ENCODE results near the gene PRKAG2.

The PRKAG2 gene

GRCh38 chr7:151629713-151630272 is 247.1 kb downstream of the PRKAG2 start:
- H3K4me3 ChIP-seq = peak overlapping the region; percentile 70
- 0 out of 2 replicates have a peak, but pooled peaks cover 3% of the 10 kb centered on the region for H3K9me3 ChIP-seq (ENCODE audit: low read depth, low read length)
- TF ChIP-seq POLR2AphosphoS5 (IDR thresholded peaks at IDR 0.05; ENCODE audit: borderline replicate concordance, low read depth, low read length) (no peak), FOXP2 (optimal IDR thresholded peaks at IDR 0.05; ENCODE audit: control extremely low read depth, extremely low read length, insufficient read depth) (no peak), EZH2 (IDR thresholded peaks at IDR 0.05) (no peak)
- no peaks in the 10 kb centered on the region for H3K36me3 ChIP-seq (ENCODE audit: insufficient read depth, low read length)
- no peak for DNase-seq (ENCODE audit: low read depth, low spot score)
- peak overlapping the region; percentile 60; the same call in 1 of the 2 replicates for H3K27ac ChIP-seq
- no peak overlapping the region for H3K9ac ChIP-seq (ENCODE audit: insufficient read length)

GRCh38 chr7:151628846-151629604 is 247.9 kb downstream of the PRKAG2 start:
- H3K9me3 ChIP-seq (ENCODE audit: low read depth, low read length) = 0 out of 2 replicates have a peak, but pooled peaks cover 3% of the 10 kb centered on the region
- H3K9ac ChIP-seq (ENCODE audit: insufficient read length) = peak overlapping the region; percentile 56
- H3K36me3 ChIP-seq (ENCODE audit: insufficient read depth, low read length) = no peaks in the 10 kb centered on the region
- H3K27ac ChIP-seq = peak overlapping the region; percentile 72
- TF ChIP-seq FOXP2 (optimal IDR thresholded peaks at IDR 0.05; ENCODE audit: control extremely low read depth, extremely low read length, insufficient read depth) = no peak
- no peak for TF ChIP-seq EZH2 (IDR thresholded peaks at IDR 0.05)
- peak; percentile 84 for DNase-seq (ENCODE audit: low read depth, low spot score)
- peak overlapping the region; percentile 70 for H3K4me3 ChIP-seq

GRCh38 chr7:151626422-151627115 is 250.3 kb downstream of the PRKAG2 start:
- Histone ChIP-seq H3K36me3 (ENCODE audit: insufficient read depth, low read length) (no peaks in the 10 kb centered on the region), H3K27ac (no peak overlapping the region), H3K9me3 (ENCODE audit: low read depth, low read length) (no peaks in the 10 kb centered on the region), H3K9ac (ENCODE audit: insufficient read length) (no peak overlapping the region), H3K4me3 (no peak overlapping the region)
- no peak for TF ChIP-seq POLR2AphosphoS5 (IDR thresholded peaks at IDR 0.05; ENCODE audit: borderline replicate concordance, low read depth, low read length)
- no peak for TF ChIP-seq FOXP2 (optimal IDR thresholded peaks at IDR 0.05; ENCODE audit: control extremely low read depth, extremely low read length, insufficient read depth)
- no peak for DNase-seq (ENCODE audit: low read depth, low spot score)

GRCh38 chr7:151625606-151626005 is 251.3 kb downstream of the PRKAG2 start:
- TF ChIP-seq FOXP2 (optimal IDR thresholded peaks at IDR 0.05; ENCODE audit: control extremely low read depth, extremely low read length, insufficient read depth) (no peak), POLR2AphosphoS5 (IDR thresholded peaks at IDR 0.05; ENCODE audit: borderline replicate concordance, low read depth, low read length) (no peak), EZH2 (IDR thresholded peaks at IDR 0.05) (no peak)
- Histone ChIP-seq H3K4me3 (no peak overlapping the region), H3K27ac (no peak overlapping the region), H3K9me3 (ENCODE audit: low read depth, low read length) (no peaks in the 10 kb centered on the region), H3K9ac (ENCODE audit: insufficient read length) (no peak overlapping the region), H3K36me3 (ENCODE audit: insufficient read depth, low read length) (no peaks in the 10 kb centered on the region)
- no peak for DNase-seq (ENCODE audit: low read depth, low spot score)

- DNase-seq (ENCODE audit: low read depth, low spot score) = no peak
- no peak for TF ChIP-seq FOXP2 (optimal IDR thresholded peaks at IDR 0.05; ENCODE audit: control extremely low read depth, extremely low read length, insufficient read depth)
- no peak for TF ChIP-seq EZH2 (IDR thresholded peaks at IDR 0.05)
- TF ChIP-seq POLR2AphosphoS5 (IDR thresholded peaks at IDR 0.05; ENCODE audit: borderline replicate concordance, low read depth, low read length) = no peak
- no peak overlapping the region for H3K9ac ChIP-seq (ENCODE audit: insufficient read length)
- H3K27ac ChIP-seq = no peak overlapping the region
- no peak overlapping the region for H3K4me3 ChIP-seq
- H3K36me3 ChIP-seq (ENCODE audit: insufficient read depth, low read length) = no peaks in the 10 kb centered on the region
- H3K9me3 ChIP-seq (ENCODE audit: low read depth, low read length) = no peaks in the 10 kb centered on the region
Observed at GRCh38 chr7:151624246-151624928, 252.5 kb downstream of the PRKAG2 start.

- Histone ChIP-seq H3K27ac (no peak overlapping the region), H3K4me3 (no peak overlapping the region), H3K9me3 (ENCODE audit: low read depth, low read length) (no peaks in the 10 kb centered on the region), H3K36me3 (ENCODE audit: insufficient read depth, low read length) (no peaks in the 10 kb centered on the region), H3K9ac (ENCODE audit: insufficient read length) (no peak overlapping the region)
- DNase-seq (ENCODE audit: low read depth, low spot score) = no peak
- TF ChIP-seq POLR2AphosphoS5 (IDR thresholded peaks at IDR 0.05; ENCODE audit: borderline replicate concordance, low read depth, low read length) (no peak), EZH2 (IDR thresholded peaks at IDR 0.05) (no peak), FOXP2 (optimal IDR thresholded peaks at IDR 0.05; ENCODE audit: control extremely low read depth, extremely low read length, insufficient read depth) (no peak)
Observed at GRCh38 chr7:151623766-151624165, 253.1 kb downstream of the PRKAG2 start.

GRCh38 chr7:151621961-151622360 is 255.0 kb downstream of the PRKAG2 start:
- Histone ChIP-seq H3K9me3 (ENCODE audit: low read depth, low read length) (no peaks in the 10 kb centered on the region), H3K27ac (no peak overlapping the region), H3K9ac (ENCODE audit: insufficient read length) (no peak overlapping the region), H3K4me3 (no peak overlapping the region), H3K36me3 (ENCODE audit: insufficient read depth, low read length) (no peaks in the 10 kb centered on the region)
- no peak for DNase-seq (ENCODE audit: low read depth, low spot score)
- TF ChIP-seq POLR2AphosphoS5 (IDR thresholded peaks at IDR 0.05; ENCODE audit: borderline replicate concordance, low read depth, low read length) = no peak
- TF ChIP-seq FOXP2 (optimal IDR thresholded peaks at IDR 0.05; ENCODE audit: control extremely low read depth, extremely low read length, insufficient read depth) = no peak
- TF ChIP-seq EZH2 (IDR thresholded peaks at IDR 0.05) = no peak

Measured in SK-N-MC (cell line).